ENCODE results near the gene ASIC5.

ASIC5 gene

DNA sequence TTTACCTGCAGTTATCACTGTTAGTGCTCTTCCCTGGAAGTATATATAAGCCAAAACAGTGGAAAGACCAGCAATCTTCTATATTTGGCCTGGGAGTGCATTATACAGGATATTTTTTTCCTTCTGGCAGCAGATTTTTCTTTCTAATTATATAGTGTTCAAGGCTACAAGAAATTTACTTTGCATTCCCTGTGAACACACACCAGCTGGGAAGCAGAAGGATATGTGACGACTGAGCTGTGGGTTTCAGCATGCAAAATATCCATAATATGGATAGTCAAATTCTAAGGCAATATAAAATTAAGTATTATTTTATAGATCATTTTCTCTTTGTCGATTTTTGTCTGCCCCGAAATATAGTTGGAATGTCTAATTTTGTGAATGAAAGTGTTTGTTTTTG lies 76.1 kb downstream of the ASIC5 start:
- no peak overlapping the region for H3K27ac ChIP-seq (ENCODE audit: extremely low read depth, low read depth, low read length)
- H3K4me3 ChIP-seq (ENCODE audit: low read depth, low read length): no peak overlapping the region
- H3K36me3 ChIP-seq (ENCODE audit: control insufficient read depth in 2 of 2, insufficient read depth in 1 of 2, low read length in 2 of 2): peaks cover 8 to 18% of the 10 kb centered on the region in 2 experiments
- POLR2A ChIA-PET: no interaction called here
- H3K4me1 ChIP-seq (ENCODE audit: control insufficient read depth, insufficient read depth, low read length): no peaks in the 10 kb centered on the region
- H3K9me3 ChIP-seq (ENCODE audit: control insufficient read depth, insufficient read depth, low read depth, low read length): no peaks in the 10 kb centered on the region
- TF ChIP-seq, protein P1, sequence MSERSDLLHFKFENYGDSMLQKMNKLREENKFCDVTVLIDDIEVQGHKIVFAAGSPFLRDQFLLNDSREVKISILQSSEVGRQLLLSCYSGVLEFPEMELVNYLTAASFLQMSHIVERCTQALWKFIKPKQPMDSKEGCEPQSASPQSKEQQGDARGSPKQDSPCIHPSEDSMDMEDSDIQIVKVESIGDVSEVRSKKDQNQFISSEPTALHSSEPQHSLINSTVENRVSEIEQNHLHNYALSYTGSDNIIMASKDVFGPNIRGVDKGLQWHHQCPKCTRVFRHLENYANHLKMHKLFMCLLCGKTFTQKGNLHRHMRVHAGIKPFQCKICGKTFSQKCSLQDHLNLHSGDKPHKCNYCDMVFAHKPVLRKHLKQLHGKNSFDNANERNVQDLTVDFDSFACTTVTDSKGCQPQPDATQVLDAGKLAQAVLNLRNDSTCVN (tag by site-specific recombination; optimal IDR thresholded peaks at IDR 0.05): no peak
- TF ChIP-seq ZNF701 (tag by site-specific recombination; IDR thresholded peaks at IDR 0.05): no peak
- no peak for TF ChIP-seq KLF10 (tag by site-specific recombination; IDR thresholded peaks at IDR 0.05)
- TF ChIP-seq, protein P2, sequence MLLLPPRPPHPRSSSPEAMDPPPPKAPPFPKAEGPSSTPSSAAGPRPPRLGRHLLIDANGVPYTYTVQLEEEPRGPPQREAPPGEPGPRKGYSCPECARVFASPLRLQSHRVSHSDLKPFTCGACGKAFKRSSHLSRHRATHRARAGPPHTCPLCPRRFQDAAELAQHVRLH (tag by site-specific recombination; IDR thresholded peaks at IDR 0.05): no peak
- TF ChIP-seq ZNF707 (tag by site-specific recombination; IDR thresholded peaks at IDR 0.05): no peak
- no peak for TF ChIP-seq ZNF658 (tag by site-specific recombination; IDR thresholded peaks at IDR 0.05)
- TF ChIP-seq, protein P3, sequence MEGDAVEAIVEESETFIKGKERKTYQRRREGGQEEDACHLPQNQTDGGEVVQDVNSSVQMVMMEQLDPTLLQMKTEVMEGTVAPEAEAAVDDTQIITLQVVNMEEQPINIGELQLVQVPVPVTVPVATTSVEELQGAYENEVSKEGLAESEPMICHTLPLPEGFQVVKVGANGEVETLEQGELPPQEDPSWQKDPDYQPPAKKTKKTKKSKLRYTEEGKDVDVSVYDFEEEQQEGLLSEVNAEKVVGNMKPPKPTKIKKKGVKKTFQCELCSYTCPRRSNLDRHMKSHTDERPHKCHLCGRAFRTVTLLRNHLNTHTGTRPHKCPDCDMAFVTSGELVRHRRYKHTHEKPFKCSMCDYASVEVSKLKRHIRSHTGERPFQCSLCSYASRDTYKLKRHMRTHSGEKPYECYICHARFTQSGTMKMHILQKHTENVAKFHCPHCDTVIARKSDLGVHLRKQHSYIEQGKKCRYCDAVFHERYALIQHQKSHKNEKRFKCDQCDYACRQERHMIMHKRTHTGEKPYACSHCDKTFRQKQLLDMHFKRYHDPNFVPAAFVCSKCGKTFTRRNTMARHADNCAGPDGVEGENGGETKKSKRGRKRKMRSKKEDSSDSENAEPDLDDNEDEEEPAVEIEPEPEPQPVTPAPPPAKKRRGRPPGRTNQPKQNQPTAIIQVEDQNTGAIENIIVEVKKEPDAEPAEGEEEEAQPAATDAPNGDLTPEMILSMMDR (tag by site-specific recombination; IDR thresholded peaks at IDR 0.05): no peak
- TF ChIP-seq ZNF366 (tag by site-specific recombination; conservative IDR thresholded peaks at IDR 0.05): no peak
- CTCF ChIA-PET: interaction anchor here (1.0 kb wide), 1 partner anchor 129 kb away, joined by 3 read pairs; no protein-coding TSS in a partner anchor

DNA sequence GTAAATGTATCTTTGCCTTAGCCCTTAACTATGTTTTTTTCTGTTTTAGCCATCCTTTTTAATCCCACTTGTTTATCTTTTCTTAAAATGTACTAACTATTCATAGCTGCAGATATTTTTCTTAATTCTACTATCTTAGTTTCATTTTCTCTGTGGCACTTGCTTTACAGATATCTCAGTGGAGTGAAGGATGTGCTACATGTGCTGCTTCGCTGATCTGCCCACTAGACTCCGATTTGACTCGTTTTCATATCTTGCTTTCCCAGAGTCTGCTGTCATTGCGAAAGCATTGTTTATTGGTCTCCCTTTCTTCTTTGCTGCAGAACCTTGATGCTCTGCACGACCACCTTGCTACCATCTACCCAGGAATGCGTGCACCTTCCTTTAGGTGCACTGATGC lies 76.7 kb downstream of the ASIC5 start:
- TF ChIP-seq ZXDB (tag by site-specific recombination; IDR thresholded peaks at IDR 0.05): no peak
- no peak for TF ChIP-seq ZNF169 (tag by site-specific recombination; IDR thresholded peaks at IDR 0.05)
- TF ChIP-seq, protein P4, sequence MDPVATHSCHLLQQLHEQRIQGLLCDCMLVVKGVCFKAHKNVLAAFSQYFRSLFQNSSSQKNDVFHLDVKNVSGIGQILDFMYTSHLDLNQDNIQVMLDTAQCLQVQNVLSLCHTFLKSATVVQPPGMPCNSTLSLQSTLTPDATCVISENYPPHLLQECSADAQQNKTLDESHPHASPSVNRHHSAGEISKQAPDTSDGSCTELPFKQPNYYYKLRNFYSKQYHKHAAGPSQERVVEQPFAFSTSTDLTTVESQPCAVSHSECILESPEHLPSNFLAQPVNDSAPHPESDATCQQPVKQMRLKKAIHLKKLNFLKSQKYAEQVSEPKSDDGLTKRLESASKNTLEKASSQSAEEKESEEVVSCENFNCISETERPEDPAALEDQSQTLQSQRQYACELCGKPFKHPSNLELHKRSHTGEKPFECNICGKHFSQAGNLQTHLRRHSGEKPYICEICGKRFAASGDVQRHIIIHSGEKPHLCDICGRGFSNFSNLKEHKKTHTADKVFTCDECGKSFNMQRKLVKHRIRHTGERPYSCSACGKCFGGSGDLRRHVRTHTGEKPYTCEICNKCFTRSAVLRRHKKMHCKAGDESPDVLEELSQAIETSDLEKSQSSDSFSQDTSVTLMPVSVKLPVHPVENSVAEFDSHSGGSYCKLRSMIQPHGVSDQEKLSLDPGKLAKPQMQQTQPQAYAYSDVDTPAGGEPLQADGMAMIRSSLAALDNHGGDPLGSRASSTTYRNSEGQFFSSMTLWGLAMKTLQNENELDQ (tag by site-specific recombination; IDR thresholded peaks at IDR 0.05; ENCODE audit: low read depth): no peak
- no peak for TF ChIP-seq ZSCAN23 (tag by site-specific recombination; IDR thresholded peaks at IDR 0.05)
- no peak for TF ChIP-seq ZNF121 (tag by site-specific recombination; IDR thresholded peaks at IDR 0.05)
- no peak for TF ChIP-seq ZNF138 (tag by site-specific recombination; IDR thresholded peaks at IDR 0.05; ENCODE audit: borderline replicate concordance)
- no peak for TF ChIP-seq ZNF324 (tag by site-specific recombination; IDR thresholded peaks at IDR 0.05)
- no peak for TF ChIP-seq ZNF311 (tag by site-specific recombination; IDR thresholded peaks at IDR 0.05; ENCODE audit: borderline replicate concordance)
- no peak for TF ChIP-seq KLF1 (tag by site-specific recombination; IDR thresholded peaks at IDR 0.05)
- Histone ChIP-seq H3K4me3 (ENCODE audit: low read depth, low read length) (no peak overlapping the region), H3K36me3 (ENCODE audit: control insufficient read depth in 2 of 2, insufficient read depth in 1 of 2, low read length in 2 of 2) (peaks cover 8 to 15% of the 10 kb centered on the region in 2 experiments), H3K27ac (ENCODE audit: extremely low read depth, low read depth, low read length) (no peak overlapping the region), H3K9me3 (ENCODE audit: control insufficient read depth, insufficient read depth, low read depth, low read length) (no peaks in the 10 kb centered on the region), H3K4me1 (ENCODE audit: control insufficient read depth, insufficient read depth, low read length) (no peaks in the 10 kb centered on the region)
- ChIA-PET POLR2A (no interaction called here), CTCF (interaction anchor here (1.0 to 1.1 kb wide), 2 partner anchors 11 to 128 kb away, joined by 3 read pairs; no protein-coding TSS in a partner anchor)

Data from HEK293 (cell line).